Endothelial cell of umbilical vein (primary cell): ENCODE results near the gene UBP1. TPM values are rescaled to one million over a fixed set of nuclear protein-coding genes. Genes with fewer than 3 reads are reported as not detected.
"Not testable (repeated sequence)": the region's sequence is repeated elsewhere in the genome, so short reads cannot be mapped to it uniquely, and the experiment has no call there.

Experiments used
- BruUV-seq: library from RNA; stranded (reverse); fragments of 400-500 nt; replicated peaks from 2 replicates; lab custom pipeline; 2021; lab: Mats Ljungman, UMichigan
- CTCF ChIA-PET: fragments of 300-600, 350-600 bp; sonication (Branson Sonifier 250); formaldehyde crosslinking; loops from one replicate; lab custom pipeline; 2021; ENCODE audit warnings: antibody characterized with exemption, inconsistent platforms; lab: Charles Lee
- POLR2A ChIA-PET: fragments of 300-600, 350-600 bp; sonication (Branson Sonifier 250); formaldehyde crosslinking; loops from one replicate; lab custom pipeline; 2021; ENCODE audit warnings: antibody characterized with exemption, inconsistent platforms; lab: Charles Lee
- DNase-seq: peaks from one replicate; pipeline ENCODE4 v3.0.0-alpha.2; 2011; ENCODE audit warnings: low read depth, low spot score
- FAIRE-seq: peaks from 2 replicates; lab custom pipeline; 2011; peaks lifted over from hg19 to GRCh38; lab: Jason Lieb, UNC
- H2AFZ ChIP-seq: 2 replicates; pipeline ENCODE4 v1.6.0; 2012; ENCODE audit warnings: low read depth, low read length, control low read depth, inconsistent platforms
- H3K27ac ChIP-seq: 2 replicates; pipeline ENCODE4 v1.5.1; 2011; ENCODE audit warnings: low read depth, mild to moderate bottlenecking, control low read depth, low read length, moderate library complexity; ENCODE audit not compliant: insufficient read depth
- H3K27me3 ChIP-seq, 2 experiments: 2 replicates each; pipeline versions ENCODE4 v1.6.0 to v1.6.1; 2011; ENCODE audit warnings: low read length in 2 of 2, mixed read lengths in 1 of 2; ENCODE audit not compliant: control insufficient read depth in 2 of 2, insufficient read depth in 2 of 2
- H3K36me3 ChIP-seq, 2 experiments: 2 replicates in 1 of 2; 3 replicates in 1 of 2; pipeline ENCODE4 v1.5.1; 2011; ENCODE audit warnings: low read length in 2 of 2, mild to moderate bottlenecking in 1 of 2, moderate library complexity in 1 of 2; ENCODE audit not compliant: control insufficient read depth in 2 of 2, insufficient read depth in 2 of 2; ENCODE audit errors: extremely low read depth in 1 of 2
- H3K4me1 ChIP-seq: 3 replicates; pipeline ENCODE4 v1.5.1; 2011; ENCODE audit warnings: mild to moderate bottlenecking, low read length; ENCODE audit not compliant: control insufficient read depth, insufficient read depth; ENCODE audit errors: extremely low read depth
- H3K4me2 ChIP-seq: 2 replicates; pipeline ENCODE4 v1.6.1; 2011; ENCODE audit warnings: low read length, control low read depth, mixed read lengths; ENCODE audit not compliant: insufficient read depth
- H3K4me3 ChIP-seq, 3 experiments: fragments of 200-600 bp in 1 of 3; sonication (generic), shearing (Covaris generic) in 1 of 3; replicated peaks in 1 of 3; 2 replicates each; pipeline ENCODE4 v1.5.1; 2011 to 2016; ENCODE audit warnings: control low read depth in 3 of 3, low read length in 3 of 3, mild to moderate bottlenecking in 2 of 3, inconsistent platforms in 1 of 3, low read depth in 1 of 3, moderate library complexity in 1 of 3; ENCODE audit not compliant: insufficient read depth in 1 of 3
- H3K79me2 ChIP-seq: 2 replicates; pipeline ENCODE4 v1.6.0; 2012; ENCODE audit warnings: low read length, inconsistent platforms; ENCODE audit not compliant: control insufficient read depth, insufficient read depth
- H3K9ac ChIP-seq: replicated peaks from 2 replicates; pipeline ENCODE3; 2011; ENCODE audit warnings: low read length, control low read depth; ENCODE audit not compliant: insufficient read depth; ENCODE audit errors: extremely low read depth
- H3K9me1 ChIP-seq: replicated peaks from 3 replicates; pipeline ENCODE4 v1.6.0; 2011; ENCODE audit warnings: mild to moderate bottlenecking, low read length; ENCODE audit not compliant: control insufficient read depth, insufficient read depth; ENCODE audit errors: extremely low read depth
- H3K9me3 ChIP-seq: replicated peaks from 2 replicates; pipeline ENCODE4 v1.5.1; 2012; ENCODE audit warnings: low read length, inconsistent platforms; ENCODE audit not compliant: control insufficient read depth, insufficient read depth
- H4K20me1 ChIP-seq: replicated peaks from 2 replicates; pipeline ENCODE3; 2011; ENCODE audit warnings: mild to moderate bottlenecking, low read length; ENCODE audit not compliant: control insufficient read depth, insufficient read depth; ENCODE audit errors: extremely low read depth
- CTCF ChIP-seq, 2 donors: IDR thresholded peaks; 1 replicate in 1 of 2; 2 replicates in 1 of 2; pipeline ENCODE4 v1.5.1; 2011; ENCODE audit warnings: low read length in 2 of 2, mild to moderate bottlenecking in 2 of 2, moderate library complexity in 2 of 2, control low read depth in 1 of 2, inconsistent platforms in 1 of 2, low read depth in 1 of 2; ENCODE audit not compliant: insufficient read depth in 1 of 2; ENCODE audit errors: extremely low read depth in 1 of 2
- EZH2 ChIP-seq: IDR thresholded peaks from 2 replicates; pipeline ENCODE4 v1.6.1; 2012; ENCODE audit warnings: borderline replicate concordance, low read depth, mild to moderate bottlenecking, moderate library complexity, low read length, inconsistent platforms; ENCODE audit not compliant: severe bottlenecking
- FOS ChIP-seq: IDR thresholded peaks from 2 replicates; pipeline ENCODE4 v1.6.1; 2011; ENCODE audit warnings: mild to moderate bottlenecking, low read length, moderate library complexity, borderline replicate concordance; ENCODE audit not compliant: insufficient read depth
- GATA2 ChIP-seq: IDR thresholded peaks from 2 replicates; pipeline ENCODE4 v1.7.0; 2011; ENCODE audit warnings: low read depth, mild to moderate bottlenecking, moderate library complexity, mixed read lengths, low read length; ENCODE audit not compliant: insufficient read length, insufficient read depth
- JUN ChIP-seq: IDR thresholded peaks from 2 replicates; pipeline ENCODE4 v1.6.1; 2011; ENCODE audit warnings: borderline replicate concordance, low read depth; ENCODE audit not compliant: insufficient read length, insufficient read depth
- MAX ChIP-seq: IDR thresholded peaks from 2 replicates; pipeline ENCODE4 v1.6.1; 2011; ENCODE audit not compliant: insufficient read depth, insufficient read length
- MYC ChIP-seq: IDR thresholded peaks from one replicate; pipeline ENCODE4 v1.6.1; 2011; ENCODE audit warnings: mild to moderate bottlenecking, low read depth, low read length
- POLR2A ChIP-seq: IDR thresholded peaks from 2 replicates; pipeline ENCODE4 v1.6.1; 2012; ENCODE audit warnings: low read depth, mild to moderate bottlenecking, control low read depth, low read length
- POLR2AphosphoS5 ChIP-seq: IDR thresholded peaks from 2 replicates; pipeline ENCODE4 v1.6.1; 2012; ENCODE audit warnings: low read depth, mild to moderate bottlenecking, control low read depth, low read length, moderate library complexity; ENCODE audit not compliant: insufficient read depth
- dilution Hi-C: fragments of 300-500 bp; cut with MboI; formaldehyde crosslinking; loops from one replicate; pipeline ENCODE4 v1.15.0; 2019; ENCODE audit warnings: low sequenced_read_pairs; ENCODE audit not compliant: extremely low pct_ligation_motif_present
- intact Hi-C: fragments of 100-400 bp; cut with micrococcal nuclease; formaldehyde crosslinking; loops from one replicate; pipeline ENCODE4 v1.10.0; 2022
- polyA plus RNA-seq, 4 experiments: library from polyadenylated mRNA; depleted of rRNA in 3 of 4; stranded (reverse) in 3 of 4; unstranded in 1 of 4; fragments of >200 nt; gene quantifications; 2 replicates each; pipeline versions ENCODE4 v1.2.1 to v1.2.3, GENCODE V29; 2011 to 2012; ENCODE audit warnings: missing spikeins in 1 of 4
- total RNA-seq: library from RNA; stranded (reverse); gene quantifications from 2 replicates; pipeline ENCODE4 v1.2.3, GENCODE V29; 2021

UBP1 gene
- total and polyA plus RNA-seq, 2 donors (not counting 3 experiments of a cell fraction or from before 2014, with no cell fraction given): 60.2 to 90.5 TPM

GRCh38 chr3:33430061-33430460 lies 10.1 kb downstream of the UBP1 start:
- DNase-seq (no peak), FAIRE-seq (peak; percentile 12)
- H4K20me1 ChIP-seq: peaks cover 14% of the 10 kb centered on the region
- no peak overlapping the region for H3K27ac ChIP-seq
- no TSS peak for BruUV-seq
- H3K9me3 ChIP-seq: no peaks in the 10 kb centered on the region
- POLR2A ChIA-PET: no interaction called here
- no peak overlapping the region for H2AFZ ChIP-seq
- CTCF ChIA-PET: interaction anchor here (1.0 to 1.2 kb wide), 3 partner anchors 11 to 357 kb away, joined by 3 to 5 read pairs (median 5); no protein-coding TSS in a partner anchor
- dilution Hi-C loops: no loop called here
- TF ChIP-seq POLR2A (no peak), POLR2AphosphoS5 (no peak), EZH2 (no peak), GATA2 (no peak), JUN (no peak), FOS (no peak), MYC (no peak), CTCF (IDR thresholded peaks at IDR 0.05; ENCODE audit: extremely low read depth in 1 of 2, insufficient read depth in 1 of 2, low read depth in 1 of 2, low read length in 2 of 2) (no peak), MAX (no peak)
- peaks cover 0 to 2% of the 10 kb centered on the region in 2 experiments for H3K36me3 ChIP-seq
- H3K4me2 ChIP-seq: no peak overlapping the region
- H3K9ac ChIP-seq: no peak overlapping the region
- H3K9me1 ChIP-seq: no peaks in the 10 kb centered on the region
- no peaks in the 10 kb centered on the region for H3K27me3 ChIP-seq
- H3K79me2 ChIP-seq: peaks cover 98% of the 10 kb centered on the region
- no peaks in the 10 kb centered on the region for H3K4me1 ChIP-seq
- intact Hi-C loops: no loop called here
- H3K4me3 ChIP-seq: no peak overlapping the region

GRCh38 chr3:33429306-33429705 lies 10.9 kb downstream of the UBP1 start:
- dilution Hi-C loops, H2AFZ ChIP-seq, BruUV-seq, H3K4me2 ChIP-seq, H3K9me1 ChIP-seq, H3K4me3 ChIP-seq, H3K4me1 ChIP-seq, H3K27me3 ChIP-seq, H3K9ac ChIP-seq, H3K36me3 ChIP-seq, H3K27ac ChIP-seq, DNase-seq, H3K9me3 ChIP-seq, FAIRE-seq: not testable (repeated sequence)
- intact Hi-C loops: loop anchor here (1.0 kb wide), 1 partner anchor 8 kb away; no protein-coding TSS in a partner anchor
- ChIA-PET POLR2A (interaction anchor here (0.7 kb wide), 1 partner anchor 1897 kb away, joined by 3 read pairs; no protein-coding TSS in a partner anchor), CTCF (interaction anchor here (1.2 kb wide), 2 partner anchors 12 to 358 kb away, joined by 5 read pairs; no protein-coding TSS in a partner anchor)
- peaks cover 14% of the 10 kb centered on the region for H4K20me1 ChIP-seq
- peaks cover 98% of the 10 kb centered on the region for H3K79me2 ChIP-seq
